ENCODE data around the gene NUDCD3.

The NUDCD3 gene

GRCh38 chr7:44477063-44477830, 13.2 kb downstream of the NUDCD3 start:
- DNase-seq: peak; percentile 55

DNA sequence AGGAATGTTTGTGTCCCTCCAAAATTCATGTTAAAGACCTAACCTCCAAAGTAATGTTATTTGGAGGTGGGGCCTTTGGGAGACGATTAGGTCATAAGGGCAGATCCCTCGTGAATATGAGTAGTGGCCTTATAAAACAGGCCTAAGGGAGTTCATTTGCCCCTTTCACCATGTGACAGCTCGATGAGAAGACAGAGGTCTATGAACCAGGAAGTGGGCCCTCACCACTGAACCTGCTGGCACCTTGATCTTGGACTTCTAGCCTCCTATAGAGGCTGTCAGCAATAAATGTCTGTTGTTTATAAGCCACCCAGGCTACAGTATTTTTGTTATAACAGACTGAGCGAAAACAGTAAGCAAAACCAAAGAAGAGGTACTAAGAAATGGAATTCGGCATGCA, 14.1 kb downstream of the NUDCD3 start:
- DNase-seq: no peak

- no peak for DNase-seq
These were observed 17.2 kb downstream of the NUDCD3 start for GRCh38 chr7:44473295-44473694.

GRCh38 chr7:44472843-44473242, 17.6 kb downstream of the NUDCD3 start:
- DNase-seq: no peak

- no peak for DNase-seq
These were observed 18.6 kb downstream of the NUDCD3 start for GRCh38 chr7:44471850-44472249.

DNA sequence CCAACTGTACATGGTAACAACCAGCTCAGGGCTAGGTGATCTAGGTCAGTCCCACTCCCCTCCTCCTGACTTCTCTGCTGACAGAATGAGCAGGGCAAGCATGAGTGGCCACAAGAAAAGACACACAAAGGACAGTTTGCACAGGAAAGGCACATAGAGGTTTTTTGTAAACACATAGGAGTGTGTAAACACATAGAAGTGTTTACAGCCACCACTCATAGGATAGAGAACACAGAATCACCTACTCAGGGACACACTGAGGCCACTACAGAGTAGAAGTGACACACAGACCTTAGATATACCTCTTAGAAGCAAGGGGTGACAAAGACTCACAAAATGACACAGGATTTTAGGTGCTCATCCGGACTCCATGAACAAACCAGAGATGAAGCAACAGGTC, 19.0 kb downstream of the NUDCD3 start:
- no peak for DNase-seq

- no peak for DNase-seq
These were observed 19.7 kb downstream of the NUDCD3 start for GRCh38 chr7:44470628-44471245.

DNA sequence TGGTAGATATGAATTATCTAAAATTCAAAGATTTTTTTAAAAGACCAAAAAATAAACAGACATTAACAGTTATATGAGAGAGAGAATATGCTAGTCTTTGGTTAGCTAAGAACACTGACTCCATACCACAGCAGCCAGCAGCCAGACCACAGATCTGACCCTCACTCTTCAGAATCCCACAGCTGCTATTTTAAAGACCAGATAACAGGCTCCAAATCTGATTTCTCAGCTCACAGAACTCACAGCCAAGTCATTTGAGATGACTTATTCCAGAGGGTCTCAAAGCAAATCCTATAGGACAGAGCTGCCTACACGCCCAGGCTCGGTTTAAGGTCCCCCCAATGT, 20.4 kb downstream of the NUDCD3 start:
- DNase-seq: no peak

GRCh38 chr7:44469461-44470134, 20.9 kb downstream of the NUDCD3 start:
- DNase-seq: no peak

DNA sequence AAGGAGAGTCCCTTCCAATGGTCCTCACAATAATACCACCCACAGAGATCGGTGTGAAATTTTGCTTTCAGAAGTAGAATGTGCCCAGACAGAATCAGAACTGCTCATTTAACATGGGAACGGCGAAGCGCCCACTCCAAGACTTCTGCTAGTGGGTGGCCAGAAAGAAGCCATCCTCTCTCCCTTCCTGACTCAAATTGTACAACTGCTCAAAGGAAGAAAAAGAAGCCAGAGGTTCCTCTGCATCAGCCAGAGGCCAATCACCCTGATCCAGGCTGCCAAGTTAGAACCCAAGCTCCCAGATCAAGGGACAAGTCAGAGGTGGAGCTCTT, 23.3 kb downstream of the NUDCD3 start:
- no peak for DNase-seq

- no peak for DNase-seq
These were observed 23.9 kb downstream of the NUDCD3 start for GRCh38 chr7:44466300-44467216.

DNA sequence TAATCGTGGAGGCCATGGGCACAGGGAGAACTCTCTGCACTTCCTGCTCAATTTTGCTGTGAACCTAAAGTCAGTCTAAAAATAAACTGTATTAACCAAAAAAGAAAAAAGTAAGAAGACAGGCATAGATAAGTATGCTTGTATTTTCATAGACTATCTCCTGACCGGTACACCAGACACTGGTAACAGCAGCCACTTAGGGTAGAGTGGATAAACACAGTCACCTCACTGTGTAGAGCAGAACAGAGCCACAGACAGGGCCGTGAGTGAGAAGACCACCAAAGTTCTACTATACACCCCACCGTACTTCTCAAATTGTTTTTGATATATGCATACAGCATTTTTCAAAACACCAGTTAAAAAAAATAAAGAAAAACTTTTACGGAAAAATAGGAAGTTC, 25.0 kb downstream of the NUDCD3 start:
- no peak for DNase-seq

DNA sequence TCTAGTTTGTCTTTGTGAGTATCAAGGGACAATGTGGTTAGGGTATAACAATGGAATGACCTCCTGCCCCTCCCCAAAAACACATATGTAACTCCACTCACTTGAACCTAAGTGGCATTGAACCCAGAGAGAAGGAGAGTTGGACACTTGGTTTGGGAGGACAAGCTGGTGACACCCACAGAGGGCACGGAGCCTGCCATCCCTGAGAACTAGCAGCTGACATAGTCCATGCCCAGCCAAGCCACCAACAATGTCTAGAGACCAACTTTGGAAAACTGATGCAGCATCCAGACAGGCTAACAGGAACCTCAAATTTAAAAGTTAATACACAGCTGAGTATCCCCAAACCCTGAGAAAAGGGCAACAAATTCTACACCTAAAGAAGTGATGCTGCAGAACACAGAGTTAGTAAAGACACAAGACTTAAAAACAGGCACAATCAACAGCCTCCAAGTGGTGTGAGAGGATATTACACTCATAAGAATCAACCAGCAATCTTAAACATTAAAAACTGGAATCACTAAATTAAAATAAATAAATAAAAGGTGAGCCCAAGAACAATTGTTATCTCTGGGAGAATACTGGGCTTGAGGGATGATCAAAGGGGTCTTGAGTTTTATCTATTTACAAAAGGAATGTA, 27.2 kb downstream of the NUDCD3 start:
- DNase-seq: no peak

DNA sequence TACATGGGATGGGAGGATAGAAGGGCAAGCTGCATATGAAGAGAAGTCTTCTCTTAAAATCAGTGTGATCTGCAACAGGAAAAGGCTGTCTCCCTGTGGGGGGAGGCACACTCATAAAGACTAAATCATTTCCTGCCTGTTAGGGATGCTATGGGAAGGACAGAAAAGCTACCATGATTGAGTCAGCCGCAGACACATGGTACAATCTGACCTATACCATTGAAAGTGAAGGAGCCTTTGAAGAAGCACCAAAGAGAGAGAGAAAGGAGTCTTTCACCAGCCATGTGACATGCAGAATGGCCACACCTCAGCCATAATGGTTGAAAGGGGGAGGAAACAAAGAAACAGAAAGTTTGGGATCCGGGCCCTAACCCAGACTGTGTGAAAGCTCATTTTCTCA, 29.1 kb downstream of the NUDCD3 start:
- no peak for DNase-seq

DNA sequence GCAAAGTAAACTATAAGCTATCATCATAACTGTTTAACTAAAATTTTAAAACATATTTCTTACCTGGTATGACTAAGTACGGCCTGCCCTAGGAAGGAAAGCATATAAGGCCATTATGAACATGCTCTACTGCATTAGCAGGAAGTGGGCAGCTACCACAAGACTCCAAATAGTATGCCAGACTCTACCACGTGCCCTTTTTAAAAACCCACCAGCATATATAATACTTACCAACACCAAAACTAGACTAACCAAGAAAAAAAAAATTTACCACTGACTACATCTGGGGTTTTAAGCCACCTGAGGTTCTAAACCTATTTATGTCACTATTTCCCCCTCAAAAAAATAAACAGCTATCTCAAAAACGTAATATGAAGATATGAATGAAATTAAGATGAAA, 30.1 kb downstream of the NUDCD3 start:
- no peak for DNase-seq

GRCh38 chr7:44455155-44455554, 35.3 kb downstream of the NUDCD3 start:
- DNase-seq: no peak

DNA sequence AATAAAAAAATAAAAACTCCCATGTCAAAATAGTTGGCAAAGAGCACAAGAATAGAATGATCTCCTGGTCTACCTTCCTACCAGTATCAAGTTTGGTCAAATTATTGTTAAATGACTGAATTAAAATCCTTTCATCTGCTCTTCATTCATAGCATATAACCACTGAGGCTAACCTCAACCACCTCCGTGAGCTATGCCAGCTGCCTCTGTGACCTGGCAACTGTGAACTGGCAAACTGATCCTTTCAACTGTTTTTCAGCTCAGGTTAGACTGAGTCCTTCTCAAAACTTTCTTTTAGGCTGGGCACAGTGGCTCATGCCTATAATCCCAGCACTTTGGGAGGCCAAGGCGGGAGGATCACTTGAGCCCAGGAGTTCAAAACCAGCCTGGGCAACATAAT, 36.1 kb downstream of the NUDCD3 start:
- no peak for DNase-seq

DNA sequence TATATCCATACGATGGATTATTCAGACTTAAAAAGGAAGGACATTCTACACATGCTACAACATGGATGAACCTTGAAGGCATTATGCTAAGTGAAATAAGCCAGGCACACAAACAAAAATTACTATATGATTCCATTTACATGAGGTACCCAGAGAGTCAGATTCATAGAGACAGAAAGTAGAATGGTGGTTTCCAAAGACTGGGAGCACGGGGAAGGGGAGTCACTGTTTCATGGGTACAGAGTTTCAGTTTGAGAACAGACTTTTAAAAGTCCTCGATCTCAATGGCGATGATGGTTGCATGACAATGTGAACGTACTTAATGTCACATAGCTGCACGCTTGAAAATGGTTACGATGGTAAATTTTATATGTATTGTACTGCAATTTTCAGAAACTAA, 39.3 kb downstream of the NUDCD3 start:
- DNase-seq: no peak

DNA sequence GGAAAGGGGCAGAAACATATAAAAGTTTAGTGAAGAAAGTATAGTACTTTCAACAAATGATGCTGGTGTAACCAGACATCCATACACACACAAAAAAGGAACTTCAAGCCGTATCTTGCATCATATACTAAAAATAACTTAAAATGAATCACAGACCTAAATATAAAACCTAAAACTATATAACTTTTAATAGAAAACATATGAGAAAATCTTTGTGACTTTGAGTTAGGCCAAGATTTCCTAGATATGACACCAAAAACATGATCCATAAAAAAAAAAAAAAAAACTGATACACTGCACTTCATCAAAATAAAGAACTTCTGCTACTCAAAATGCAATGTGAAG, 40.9 kb downstream of the NUDCD3 start:
- DNase-seq: no peak

GRCh38 chr7:44448922-44449583, 41.4 kb downstream of the NUDCD3 start:
- no peak for DNase-seq

DNA sequence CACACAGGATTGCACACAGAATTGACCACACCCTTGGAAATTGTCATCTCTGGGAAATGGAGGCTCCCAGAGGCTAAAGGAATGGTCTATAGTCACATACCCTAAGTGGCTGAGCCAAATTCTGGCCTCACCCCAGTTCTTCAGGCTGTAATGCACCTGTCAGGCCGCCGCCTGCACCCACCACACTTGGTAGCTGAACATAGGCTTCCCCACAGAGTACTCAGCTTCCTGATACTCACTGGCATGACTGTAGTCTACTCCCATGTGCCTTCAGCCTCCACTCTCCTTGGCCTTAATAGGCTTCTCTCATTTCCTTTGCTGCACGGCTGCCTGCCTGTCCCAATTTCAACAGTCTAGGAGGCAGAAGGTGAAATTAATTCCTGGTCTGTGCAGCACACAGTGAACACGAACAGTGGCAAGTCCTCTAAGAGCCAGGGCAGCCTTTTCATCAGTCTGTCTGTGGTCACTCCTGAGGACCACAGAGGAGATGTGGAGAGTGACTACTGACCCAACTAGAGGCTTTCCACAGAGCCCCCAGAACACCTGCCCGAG, 42.5 kb downstream of the NUDCD3 start:
- DNase-seq: no peak

GRCh38 chr7:44445986-44446671, 44.3 kb downstream of the NUDCD3 start:
- no peak for DNase-seq
